ENCODE results near the gene RNF144B. TPM values are rescaled to one million over a fixed set of nuclear protein-coding genes. Genes with fewer than 3 reads are reported as not detected.

RNF144B gene
- total RNA-seq, 1 experiment from 2014 or later = 2.3 TPM

DNA sequence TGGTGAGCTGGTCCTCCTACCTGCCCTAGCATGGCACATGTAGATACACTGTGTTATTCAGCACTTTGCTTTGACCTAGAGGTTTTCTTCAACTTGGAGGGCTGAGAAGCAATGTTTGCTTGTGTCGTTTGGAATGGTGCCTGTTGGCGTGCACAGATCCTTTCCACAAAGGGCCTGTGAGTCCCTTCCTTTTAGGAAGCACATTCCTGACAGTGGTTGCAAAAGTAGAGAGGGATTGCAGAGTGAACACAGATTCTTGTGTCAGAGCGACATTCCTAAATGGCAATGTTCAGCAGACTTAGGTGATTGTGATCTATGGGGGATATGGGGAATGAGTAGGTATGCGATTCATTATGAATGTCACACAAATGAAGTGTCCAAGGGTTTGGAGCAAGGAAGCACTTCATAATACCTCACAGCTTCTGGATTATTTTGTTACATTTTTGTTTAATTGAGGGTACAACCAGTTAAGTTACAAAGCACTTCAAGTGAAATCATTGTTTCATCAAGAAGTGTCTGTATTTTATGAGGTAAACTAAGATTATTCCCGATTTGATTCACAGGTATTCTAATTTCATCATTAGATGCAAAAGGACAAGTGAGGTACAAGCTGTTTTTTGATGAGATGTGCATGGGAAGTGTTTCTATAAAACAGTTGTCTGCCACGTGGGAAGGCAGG lies 713 bp upstream of the RNF144B start:
- Histone ChIP-seq H3K4me2 (ENCODE audit: insufficient read depth, insufficient read length, low read length) (peak overlapping the region; percentile 75), H3K4ac (ENCODE audit: low read depth, low read length) (no peak overlapping the region), H3K18ac (ENCODE audit: insufficient read length, low read depth, low read length) (no peak overlapping the region), H4K5ac (ENCODE audit: insufficient read length, low read depth, low read length) (no peak overlapping the region), H3K23me2 (ENCODE audit: insufficient read length, low read depth, low read length, poor library complexity, severe bottlenecking) (peaks cover 7% of the 10 kb centered on the region), H3K56ac (ENCODE audit: insufficient read length, low read depth, low read length) (no peak overlapping the region), H3K14ac (ENCODE audit: insufficient read depth, low read length) (no peak overlapping the region), H3K27me3 (ENCODE audit: insufficient read depth, low read length) (no peaks in the 10 kb centered on the region), H3K9me3 (ENCODE audit: control insufficient read depth, low read depth, low read length) (no peaks in the 10 kb centered on the region), H3K27ac (ENCODE audit: insufficient read length, low read depth, low read length) (no peak overlapping the region), H2AFZ (ENCODE audit: low read length) (peak overlapping the region; percentile 10), H2BK12ac (ENCODE audit: insufficient read length, low read depth, low read length) (no peak overlapping the region), H4K20me1 (ENCODE audit: control insufficient read depth, insufficient read depth, insufficient read length) (no peaks in the 10 kb centered on the region), H2BK5ac (ENCODE audit: insufficient read length, low read length) (no peak overlapping the region), H3K79me1 (ENCODE audit: insufficient read depth, low read depth, low read length, poor library complexity, severe bottlenecking) (no peaks in the 10 kb centered on the region), H3K79me2 (ENCODE audit: insufficient read depth, low read length) (no peaks in the 10 kb centered on the region), H4K91ac (ENCODE audit: insufficient read length, low read depth, low read length) (no peak overlapping the region), H4K8ac (replicated peaks; ENCODE audit: insufficient read length, low read depth, low read length) (no peak overlapping the region), H2BK20ac (ENCODE audit: low read depth, low read length, poor library complexity, severe bottlenecking) (no peak overlapping the region), H2BK15ac (ENCODE audit: low read depth, low read length) (no peak overlapping the region), H3K4me1 (ENCODE audit: insufficient read depth, low read length) (peaks cover 8% of the 10 kb centered on the region), H3K23ac (ENCODE audit: insufficient read length, low read depth, low read length) (no peak overlapping the region), H2AK5ac (ENCODE audit: insufficient read length, low read length) (no peak overlapping the region), H3K9ac (ENCODE audit: extremely low read depth, insufficient read length, low read length) (peak overlapping the region; percentile 16), H2BK120ac (ENCODE audit: low read depth, low read length, poor library complexity, severe bottlenecking) (no peak overlapping the region), H3T11ph (ENCODE audit: low read length) (no peak overlapping the region)
- Mint-ChIP-seq H3K4me3 (peak overlapping the region; percentile 84 to 87), H3K4me1 (peaks cover 32 to 35% of the 10 kb centered on the region in 2 experiments), H3K27ac (peak overlapping the region; percentile 23 to 86 (median 49); a peak in 4 of 7 replicates), H3K9me3 (no peaks in the 10 kb centered on the region), H3K27me3 (ENCODE audit: low read depth) (peaks cover 1% of the 10 kb centered on the region; the same call in 1 of the 2 replicates), H3K36me3 (ENCODE audit: insufficient read depth in 1 of 3, low read depth in 3 of 3) (no peaks in the 10 kb centered on the region; a peak in 2 of 7 replicates)
- TF ChIP-seq, protein P1, sequence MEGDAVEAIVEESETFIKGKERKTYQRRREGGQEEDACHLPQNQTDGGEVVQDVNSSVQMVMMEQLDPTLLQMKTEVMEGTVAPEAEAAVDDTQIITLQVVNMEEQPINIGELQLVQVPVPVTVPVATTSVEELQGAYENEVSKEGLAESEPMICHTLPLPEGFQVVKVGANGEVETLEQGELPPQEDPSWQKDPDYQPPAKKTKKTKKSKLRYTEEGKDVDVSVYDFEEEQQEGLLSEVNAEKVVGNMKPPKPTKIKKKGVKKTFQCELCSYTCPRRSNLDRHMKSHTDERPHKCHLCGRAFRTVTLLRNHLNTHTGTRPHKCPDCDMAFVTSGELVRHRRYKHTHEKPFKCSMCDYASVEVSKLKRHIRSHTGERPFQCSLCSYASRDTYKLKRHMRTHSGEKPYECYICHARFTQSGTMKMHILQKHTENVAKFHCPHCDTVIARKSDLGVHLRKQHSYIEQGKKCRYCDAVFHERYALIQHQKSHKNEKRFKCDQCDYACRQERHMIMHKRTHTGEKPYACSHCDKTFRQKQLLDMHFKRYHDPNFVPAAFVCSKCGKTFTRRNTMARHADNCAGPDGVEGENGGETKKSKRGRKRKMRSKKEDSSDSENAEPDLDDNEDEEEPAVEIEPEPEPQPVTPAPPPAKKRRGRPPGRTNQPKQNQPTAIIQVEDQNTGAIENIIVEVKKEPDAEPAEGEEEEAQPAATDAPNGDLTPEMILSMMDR (conservative IDR thresholded peaks at IDR 0.05) = no peak
- DNase-seq = no peak
- WGBS (ENCODE audit: extremely low coverage, insufficient read length, low lambda C conversion rate) = no CpG with 5 or more reads among the region's 6 CpGs

All from H9 (cell line).